AG09309 (cell line): ENCODE data around the gene KANSL1.
"Not testable (repeated sequence)": the region's sequence is repeated elsewhere in the genome, so short reads cannot be mapped to it uniquely, and the experiment has no call there.

ENCODE experiments used
- DNase-seq: peaks from one replicate; pipeline ENCODE4 v3.0.0-alpha.2; 2010; ENCODE audit warnings: low read depth
- H3K4me3 ChIP-seq: 2 replicates; pipeline ENCODE4 v1.5.1; 2011; ENCODE audit warnings: mild to moderate bottlenecking, low read depth, low read length, moderate library complexity; ENCODE audit not compliant: control insufficient read depth
- TF ChIP-seq, protein P1 (sequence below): IDR thresholded peaks from 2 replicates; pipeline ENCODE4 v1.5.1; 2011; ENCODE audit warnings: mild to moderate bottlenecking, low read depth, low read length, inconsistent platforms; ENCODE audit not compliant: insufficient read depth, control insufficient read depth; ENCODE audit errors: missing control alignments

The KANSL1 gene

DNA sequence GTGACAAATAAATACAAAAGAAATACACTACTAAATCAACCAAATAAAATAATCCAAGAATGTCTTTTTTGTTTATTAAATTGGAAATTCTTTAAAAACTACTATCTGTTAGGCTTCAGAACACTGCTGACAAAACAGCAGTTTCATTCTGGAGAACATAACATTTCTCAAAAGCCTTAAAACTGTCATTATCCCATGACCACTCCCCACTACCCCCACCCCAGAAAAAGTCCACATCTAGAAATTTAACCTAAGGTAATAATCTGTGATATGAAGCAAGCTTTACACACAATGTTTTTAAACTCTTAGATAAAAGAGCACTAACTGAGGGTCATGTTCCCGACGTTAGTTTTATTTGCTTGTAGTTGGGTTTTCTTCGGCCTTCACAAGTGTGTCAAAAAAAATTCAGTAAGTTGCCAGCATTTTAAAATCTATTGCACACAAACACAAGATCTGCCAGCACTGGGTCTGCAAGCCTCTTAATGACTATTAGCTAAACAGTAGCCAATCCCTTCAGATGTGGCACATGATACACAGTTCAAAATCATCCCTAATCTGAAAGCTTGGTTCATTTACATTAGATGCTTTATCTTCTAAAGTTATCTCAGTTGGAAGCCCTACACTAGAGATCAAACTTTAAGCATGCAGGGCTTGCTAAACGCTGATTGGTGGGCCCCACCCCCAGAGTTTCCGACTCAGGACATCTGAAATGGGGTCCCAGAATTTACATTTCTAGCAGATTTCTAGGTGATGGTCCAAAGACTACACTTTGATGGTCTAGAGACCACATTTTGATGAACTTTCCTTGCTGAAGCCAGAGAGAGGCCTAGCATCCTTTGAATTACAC lies 75.2 kb downstream of the KANSL1 start:
- TF ChIP-seq, protein P1, sequence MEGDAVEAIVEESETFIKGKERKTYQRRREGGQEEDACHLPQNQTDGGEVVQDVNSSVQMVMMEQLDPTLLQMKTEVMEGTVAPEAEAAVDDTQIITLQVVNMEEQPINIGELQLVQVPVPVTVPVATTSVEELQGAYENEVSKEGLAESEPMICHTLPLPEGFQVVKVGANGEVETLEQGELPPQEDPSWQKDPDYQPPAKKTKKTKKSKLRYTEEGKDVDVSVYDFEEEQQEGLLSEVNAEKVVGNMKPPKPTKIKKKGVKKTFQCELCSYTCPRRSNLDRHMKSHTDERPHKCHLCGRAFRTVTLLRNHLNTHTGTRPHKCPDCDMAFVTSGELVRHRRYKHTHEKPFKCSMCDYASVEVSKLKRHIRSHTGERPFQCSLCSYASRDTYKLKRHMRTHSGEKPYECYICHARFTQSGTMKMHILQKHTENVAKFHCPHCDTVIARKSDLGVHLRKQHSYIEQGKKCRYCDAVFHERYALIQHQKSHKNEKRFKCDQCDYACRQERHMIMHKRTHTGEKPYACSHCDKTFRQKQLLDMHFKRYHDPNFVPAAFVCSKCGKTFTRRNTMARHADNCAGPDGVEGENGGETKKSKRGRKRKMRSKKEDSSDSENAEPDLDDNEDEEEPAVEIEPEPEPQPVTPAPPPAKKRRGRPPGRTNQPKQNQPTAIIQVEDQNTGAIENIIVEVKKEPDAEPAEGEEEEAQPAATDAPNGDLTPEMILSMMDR = no peak
- DNase-seq = no peak
- no peak overlapping the region for H3K4me3 ChIP-seq

DNA sequence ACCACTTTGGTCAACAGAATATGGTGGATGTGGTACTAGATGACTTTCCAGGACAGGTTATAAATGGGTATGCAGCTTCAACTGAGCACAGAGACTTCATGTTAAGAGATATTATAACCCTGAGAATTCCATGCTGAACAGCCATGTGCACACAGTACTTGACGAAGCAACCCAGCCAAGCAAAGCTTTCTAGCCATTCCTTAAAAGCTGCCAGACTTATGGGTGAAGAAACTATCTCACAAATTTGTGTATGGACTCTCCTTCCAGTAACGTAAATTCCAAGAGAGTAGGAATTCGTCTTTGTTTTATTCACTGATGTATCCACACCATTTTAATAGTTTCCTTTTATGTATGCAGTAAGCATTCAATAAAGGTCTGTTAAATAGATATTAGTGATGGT lies 76.1 kb downstream of the KANSL1 start:
- no peak overlapping the region for H3K4me3 ChIP-seq
- DNase-seq = no peak
- TF ChIP-seq, protein P1 = no peak

DNA sequence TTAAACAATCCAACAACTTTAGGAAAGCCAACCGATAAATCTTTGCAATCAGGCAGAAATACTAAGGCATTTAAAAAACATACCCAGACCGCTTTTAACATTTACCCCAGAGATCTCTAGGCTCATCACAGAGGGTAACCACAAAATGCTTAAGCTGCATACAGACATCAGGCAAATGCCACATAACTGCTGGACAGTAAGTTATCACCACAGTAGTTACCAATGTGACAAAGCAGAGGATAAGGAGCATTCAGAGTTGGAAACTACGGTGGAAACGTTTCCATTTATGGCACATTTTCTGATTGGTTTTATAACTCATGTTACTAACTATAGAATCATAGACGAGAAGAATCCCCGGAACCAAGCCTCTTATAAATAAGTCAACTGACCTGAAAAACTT lies 77.5 kb downstream of the KANSL1 start:
- no peak overlapping the region for H3K4me3 ChIP-seq
- DNase-seq = no peak
- TF ChIP-seq, protein P1 = no peak

DNA sequence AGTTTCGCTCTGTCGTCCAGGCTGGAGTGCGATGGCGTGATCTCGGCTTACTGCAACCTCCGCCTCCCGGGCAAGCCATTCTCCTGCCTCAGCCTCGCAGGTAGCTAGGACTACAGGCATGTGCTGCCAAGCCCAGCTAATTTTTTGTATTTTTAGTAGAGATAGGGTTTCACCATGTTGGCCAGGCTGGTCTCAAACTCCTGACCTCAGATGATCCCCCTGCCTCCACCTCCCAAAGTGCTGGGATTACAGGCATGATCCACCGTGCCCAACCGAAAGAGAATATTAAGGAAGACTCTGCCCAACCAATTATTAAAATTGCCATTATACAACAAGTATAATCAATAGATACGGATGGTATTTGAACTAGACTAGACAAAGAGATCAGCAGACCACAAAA lies 82.0 kb downstream of the KANSL1 start:
- H3K4me3 ChIP-seq, DNase-seq: not testable (repeated sequence)

DNA sequence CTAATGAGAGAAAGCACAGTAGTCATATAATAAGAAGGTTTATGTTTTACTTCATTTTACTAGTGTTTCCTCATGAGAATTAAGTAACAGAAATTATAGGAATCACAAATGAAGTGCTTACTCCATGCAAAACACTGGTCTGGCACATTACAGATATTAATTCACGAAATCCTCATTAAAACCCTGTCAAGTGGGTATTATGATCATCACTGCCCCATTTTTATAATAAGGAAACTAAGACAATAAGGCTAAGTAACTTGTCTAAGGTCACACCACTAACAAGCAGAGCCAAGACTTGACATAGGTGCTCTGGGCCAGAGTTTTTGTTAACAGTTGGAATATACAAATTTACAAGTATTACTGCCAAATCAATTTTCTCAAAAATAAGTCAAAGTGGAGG lies 83.0 kb downstream of the KANSL1 start:
- DNase-seq = no peak
- TF ChIP-seq, protein P1 = no peak
- no peak overlapping the region for H3K4me3 ChIP-seq

DNA sequence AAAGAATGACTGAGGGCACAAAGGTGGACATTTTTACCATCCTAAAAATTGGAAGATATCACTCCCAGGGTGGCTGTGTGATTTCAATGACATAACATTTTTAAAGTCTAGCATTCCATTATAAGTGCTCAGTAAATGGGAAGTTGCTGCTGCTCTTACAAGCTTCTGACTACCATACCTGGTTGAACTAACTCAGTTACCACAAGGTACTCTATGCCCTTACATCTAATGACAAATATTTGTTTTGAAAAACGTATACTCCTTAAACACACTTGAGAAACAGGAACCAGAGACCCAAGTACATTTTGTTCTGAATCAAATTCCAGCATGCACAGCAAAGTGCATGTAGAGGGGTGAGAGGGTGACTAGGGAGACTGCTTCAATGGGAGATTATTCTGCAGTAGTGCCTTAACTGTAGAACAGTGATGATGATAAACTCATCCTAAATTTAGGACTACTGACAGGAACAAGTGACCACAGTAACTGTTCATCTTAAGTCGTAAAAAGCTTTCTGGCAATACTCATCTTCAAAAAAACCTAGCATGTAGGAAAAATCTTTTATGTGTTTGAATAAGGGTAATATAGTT lies 83.5 kb downstream of the KANSL1 start:
- no peak overlapping the region for H3K4me3 ChIP-seq
- no peak for DNase-seq
- TF ChIP-seq, protein P1 = no peak

DNA sequence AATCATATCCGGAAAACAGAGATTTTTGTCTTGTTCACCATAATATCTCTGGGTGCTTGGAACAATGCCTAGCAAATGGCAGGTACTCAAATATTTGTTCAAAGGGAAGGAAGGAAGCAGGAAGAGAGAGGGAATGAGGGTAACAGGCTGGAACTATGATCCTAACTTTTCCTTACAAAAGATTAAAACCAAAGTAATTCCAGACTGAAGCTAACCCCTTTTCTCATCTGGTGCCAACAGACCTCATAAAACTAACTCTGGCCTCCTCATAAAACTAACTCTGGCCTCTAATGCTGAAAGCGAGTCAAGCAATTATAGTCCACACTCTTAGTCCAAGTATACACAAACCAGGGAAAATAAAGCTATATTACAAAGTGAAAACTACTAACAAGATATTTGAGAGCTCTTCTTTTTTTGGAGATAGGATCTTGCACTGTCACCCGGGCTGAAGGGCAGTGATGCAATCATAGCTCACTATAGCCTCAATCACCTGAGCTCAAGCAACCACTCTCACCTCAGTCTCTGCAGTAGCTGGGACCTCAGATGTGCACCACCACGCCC lies 84.6 kb downstream of the KANSL1 start:
- TF ChIP-seq, protein P1 = no peak
- peak; percentile 47 for DNase-seq
- H3K4me3 ChIP-seq = no peak overlapping the region
